Kidney tubule cell (primary cell): ENCODE measurements around the gene C5.
A peak's percentile ranks its signal among the peaks of the same experiment; 100 is the strongest.
"Not testable (repeated sequence)": the region's sequence is repeated elsewhere in the genome, so short reads cannot be mapped to it uniquely, and the experiment has no call there.

Experiments used
- DNase-seq: peaks from one replicate; pipeline ENCODE4 v3.0.0-alpha.2; 2018; ENCODE audit warnings: low spot score

C5 gene

GRCh38 chr9:120979797-120980196 is 70.3 kb downstream of the C5 start:
- DNase-seq, result no peak

DNA sequence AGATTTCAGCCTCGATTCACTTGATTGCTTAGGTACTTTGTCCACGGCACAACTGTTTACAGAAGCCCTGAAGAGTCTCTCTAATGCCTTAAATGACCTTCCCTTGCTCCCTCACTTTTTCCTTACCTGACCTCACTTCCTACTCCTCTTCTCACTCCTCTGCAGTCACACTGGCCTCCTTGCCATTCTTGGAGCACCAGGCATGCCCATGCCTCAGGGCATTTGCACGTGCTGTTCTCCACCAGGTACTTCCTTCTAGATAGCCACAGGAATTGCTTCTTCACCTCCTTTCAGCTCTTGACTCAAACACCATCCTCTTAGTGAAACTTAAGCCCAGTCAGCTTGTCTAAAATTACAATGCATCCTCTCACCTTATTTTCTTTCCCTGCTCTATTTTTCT is 71.1 kb downstream of the C5 start:
- peak; percentile 4 for DNase-seq

DNA sequence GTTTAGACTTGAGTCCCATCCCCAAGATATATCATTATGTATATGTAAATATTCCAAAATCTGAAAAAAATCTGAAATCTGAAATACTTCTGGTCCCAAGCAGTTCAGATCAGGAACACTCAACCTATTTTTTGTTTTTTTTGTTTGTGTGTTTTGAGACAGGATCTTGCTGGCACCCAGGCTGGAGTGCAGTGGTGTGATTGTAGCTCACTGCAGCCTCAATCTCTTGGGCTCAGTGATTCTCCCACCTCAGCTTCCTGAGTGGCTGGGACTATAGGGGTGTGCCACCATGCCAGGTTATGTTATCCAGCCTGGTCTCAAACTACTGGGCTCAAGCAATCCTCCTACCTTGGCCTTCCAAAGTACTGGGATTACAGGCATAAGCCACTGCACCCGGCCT is 72.8 kb downstream of the C5 start:
- no peak for DNase-seq

DNA sequence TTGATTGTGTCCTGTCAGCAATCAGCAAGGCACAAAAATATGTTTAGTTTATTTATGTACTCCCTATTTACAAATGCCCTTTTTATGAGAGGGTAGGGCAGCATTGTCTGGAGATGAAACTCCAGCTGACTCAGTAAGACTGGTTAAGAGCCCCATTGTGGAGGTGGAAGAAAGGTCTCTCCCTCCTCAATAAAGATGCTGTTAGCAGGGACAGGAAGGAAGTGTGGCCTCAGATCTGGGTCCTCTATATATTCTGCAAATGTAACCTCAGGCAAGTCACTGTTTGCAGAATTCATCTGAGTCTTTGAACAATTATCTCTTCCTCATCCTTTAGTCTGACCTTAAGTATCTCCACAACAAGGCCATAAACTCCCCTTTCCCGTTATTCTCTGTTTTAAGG is 75.2 kb downstream of the C5 start:
- DNase-seq, result no peak

GRCh38 chr9:120974181-120974580 is 75.9 kb downstream of the C5 start:
- DNase-seq, result no peak

DNA sequence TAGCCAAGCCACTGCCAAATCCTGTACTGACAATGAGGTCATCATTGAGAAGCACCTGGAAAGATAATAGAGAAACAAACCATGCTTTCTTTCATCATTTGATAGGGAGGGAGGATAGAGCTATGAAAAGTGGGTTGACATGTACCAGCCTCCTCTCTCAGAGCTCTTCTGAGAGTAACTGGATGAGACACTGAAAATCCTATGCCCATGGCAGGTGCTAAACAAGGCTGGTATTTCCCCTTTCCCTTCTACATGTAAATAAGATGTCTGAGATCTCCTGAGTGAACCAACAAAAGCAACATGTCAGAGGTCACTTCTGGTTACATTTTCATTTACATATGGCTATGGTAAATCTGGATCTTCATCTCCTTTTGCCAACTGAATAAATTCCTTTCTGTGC is 78.1 kb downstream of the C5 start:
- no peak for DNase-seq

GRCh38 chr9:120971471-120971870 is 78.6 kb downstream of the C5 start:
- not testable (repeated sequence) for DNase-seq

GRCh38 chr9:120970244-120970643 is 79.8 kb downstream of the C5 start:
- no peak for DNase-seq

- no peak for DNase-seq
Measured at GRCh38 chr9:120966013-120966369, 84.1 kb downstream of the C5 start.

DNA sequence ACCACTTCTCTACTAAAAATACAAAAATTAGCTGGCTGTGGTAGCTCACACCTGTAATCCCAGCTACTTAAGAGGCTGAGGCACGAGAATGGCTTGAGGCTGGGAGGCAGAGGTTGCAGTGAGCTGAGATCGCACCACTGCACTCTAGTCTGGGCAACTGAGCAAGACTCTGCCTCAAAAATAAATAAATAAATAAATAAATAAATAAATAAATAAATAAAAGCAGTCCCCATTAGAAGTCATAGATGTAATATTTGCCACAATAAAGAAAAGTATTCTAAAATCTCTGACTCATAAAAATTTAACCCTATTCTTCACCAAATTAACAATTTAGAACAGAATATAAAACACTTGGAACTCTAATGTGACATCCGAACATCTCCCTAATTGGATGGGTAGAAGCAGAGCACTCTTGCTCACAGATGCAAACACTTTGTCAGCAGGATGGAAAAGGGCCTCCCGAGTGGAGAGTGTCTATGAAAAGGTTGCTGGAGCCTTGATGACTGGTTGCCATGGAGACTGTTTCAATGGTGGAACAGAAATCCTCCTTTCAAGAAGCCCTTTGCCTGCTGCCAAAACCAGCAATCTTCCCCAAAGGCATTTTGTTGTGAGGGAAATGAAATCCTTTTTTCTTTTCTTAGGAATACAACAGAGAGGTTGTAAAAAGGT is 84.6 kb downstream of the C5 start:
- DNase-seq, result no peak

- no peak for DNase-seq
Measured at GRCh38 chr9:120961936-120962335, 88.1 kb downstream of the C5 start.

DNA sequence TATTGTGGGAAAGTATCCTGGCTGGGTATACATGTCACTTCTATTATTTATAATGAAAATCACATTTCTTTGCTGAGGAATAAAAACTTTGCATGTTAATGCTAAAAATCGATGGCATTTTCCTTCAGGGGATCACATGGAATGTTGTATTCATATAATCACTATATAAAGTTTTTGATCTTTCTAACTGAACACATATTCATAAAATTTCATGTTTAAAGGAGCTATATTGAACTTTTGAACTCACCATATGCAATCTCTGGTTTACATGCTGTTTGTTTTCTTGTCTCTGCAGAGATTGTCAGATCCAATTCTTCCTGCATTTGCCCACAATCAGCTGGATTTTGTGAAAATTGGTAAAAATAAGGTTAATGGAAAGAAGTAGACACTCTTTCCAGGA is 90.1 kb downstream of the C5 start:
- DNase-seq, result no peak

DNA sequence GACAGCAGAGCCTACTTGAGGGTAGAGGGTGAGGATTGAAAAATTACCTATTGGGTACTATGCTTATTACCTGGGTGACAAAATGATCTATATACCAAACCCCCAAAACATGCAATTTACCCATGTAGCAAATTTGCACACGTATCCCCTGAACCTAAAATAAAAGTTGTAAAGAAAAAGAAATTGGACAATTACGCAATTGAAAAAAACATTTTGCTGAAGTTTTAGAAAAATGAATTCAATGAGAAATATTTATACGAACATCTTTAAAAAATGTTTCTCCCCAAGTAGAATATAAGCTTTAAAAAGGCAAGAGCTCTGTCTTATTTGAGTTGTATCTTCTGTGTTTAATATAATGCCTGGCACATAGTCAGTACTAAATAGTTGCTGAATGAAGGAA is 93.2 kb downstream of the C5 start:
- no peak for DNase-seq

DNA sequence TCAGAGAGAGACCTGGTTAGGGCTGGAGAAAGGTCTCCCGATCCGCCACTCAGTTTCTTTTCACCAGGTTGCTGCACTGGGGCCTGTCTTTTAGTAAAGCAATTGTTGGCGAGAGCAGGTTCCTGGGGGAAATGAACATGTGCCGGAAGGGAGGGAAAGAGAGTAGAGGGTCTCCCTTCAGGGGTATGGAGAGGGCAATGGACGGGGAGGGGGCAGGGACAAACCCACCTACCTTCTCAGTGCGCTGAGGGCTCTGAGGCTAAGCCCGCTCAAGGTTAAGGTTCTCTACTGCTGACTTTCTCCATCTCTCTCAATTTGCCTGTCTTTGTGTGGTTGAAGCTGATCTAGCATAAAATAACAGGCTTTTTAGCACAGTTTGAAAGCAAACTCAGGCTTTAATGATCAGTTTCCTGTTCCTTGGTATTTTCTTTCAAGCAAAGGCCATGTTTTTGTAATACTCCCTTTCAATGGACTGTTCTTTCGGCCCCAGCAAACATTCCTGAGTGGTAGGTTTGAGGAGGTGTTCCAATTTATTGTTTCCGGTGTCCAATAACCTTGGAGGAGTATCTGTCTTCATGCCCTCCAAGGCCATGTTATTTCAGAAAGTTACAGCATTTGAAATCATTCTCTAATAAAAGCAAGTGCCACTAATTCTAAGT is 98.0 kb downstream of the C5 start:
- DNase-seq, result no peak

DNA sequence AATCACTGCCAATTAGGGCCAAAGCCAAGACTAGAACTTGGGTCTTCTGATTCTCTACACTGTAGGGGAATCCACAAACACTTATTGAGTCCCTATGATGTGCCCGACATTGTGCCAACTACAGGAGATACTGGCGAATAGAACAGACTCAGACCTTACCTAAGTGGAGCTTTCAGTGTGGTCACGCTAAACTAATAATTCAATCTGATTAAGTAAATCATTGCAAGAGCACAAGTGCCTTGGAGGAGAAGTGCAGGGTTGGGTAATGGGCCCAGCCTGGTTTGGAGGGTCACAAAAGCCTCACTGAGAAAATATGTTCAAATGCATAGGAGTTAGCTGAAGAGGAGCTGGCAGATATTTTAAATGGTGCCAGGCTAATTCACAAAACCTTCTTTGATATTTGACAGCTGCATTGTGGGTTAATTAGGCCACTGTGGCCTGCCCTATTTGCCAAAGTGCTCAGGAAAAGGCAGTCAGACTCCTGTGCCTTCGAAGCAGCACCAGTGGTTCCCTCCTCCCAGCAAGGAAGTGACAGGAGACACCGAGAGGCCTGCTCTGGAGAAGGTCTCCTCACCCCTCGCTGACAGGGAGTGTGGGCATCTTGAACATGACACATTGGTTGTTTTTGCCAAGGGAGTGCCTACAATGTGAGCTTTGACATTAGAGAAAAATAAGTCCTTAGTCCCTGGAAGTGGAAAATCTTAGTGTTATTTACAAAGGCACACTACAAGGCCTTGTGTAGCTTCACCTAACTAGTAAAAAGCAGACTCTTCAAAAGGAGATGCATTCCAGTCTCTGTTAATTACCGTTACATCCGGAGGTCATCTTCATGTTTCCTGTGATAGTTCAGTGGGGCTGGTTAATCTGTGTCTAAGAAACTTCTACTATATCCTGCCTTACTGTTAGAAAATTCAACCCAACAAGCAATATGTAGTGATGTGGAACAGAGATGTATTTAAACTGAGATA is 99.4 kb downstream of the C5 start:
- DNase-seq, result peak; percentile 53

GRCh38 chr9:120949290-120949689 is 100.8 kb downstream of the C5 start:
- no peak for DNase-seq

GRCh38 chr9:120948824-120949223 is 101.3 kb downstream of the C5 start:
- no peak for DNase-seq

- no peak for DNase-seq
Measured at GRCh38 chr9:120947222-120947621, 102.9 kb downstream of the C5 start.

- DNase-seq, result no peak
Measured at GRCh38 chr9:120946259-120946658, 103.8 kb downstream of the C5 start.

- DNase-seq, result no peak
Measured at GRCh38 chr9:120944948-120945347, 105.1 kb downstream of the C5 start.

DNA sequence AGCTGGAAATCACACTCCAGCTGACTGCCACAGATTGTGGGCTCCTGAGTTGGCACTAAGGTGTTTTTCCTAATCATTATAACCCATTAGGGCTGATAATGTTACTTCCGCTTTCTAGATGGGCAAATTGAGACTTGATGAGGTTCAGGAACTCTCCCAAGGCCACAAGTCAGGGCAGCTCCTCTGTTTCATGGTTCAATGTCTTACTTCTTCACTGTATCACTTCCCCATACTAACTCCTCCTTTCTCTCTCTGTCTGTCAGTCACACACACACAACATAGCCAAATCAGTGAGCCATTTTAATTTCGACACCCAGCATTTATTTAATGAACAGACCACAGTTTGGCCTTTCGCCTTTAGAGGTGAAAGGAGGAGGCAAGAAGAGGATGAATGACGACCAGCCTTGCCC is 105.6 kb downstream of the C5 start:
- no peak for DNase-seq

DNA sequence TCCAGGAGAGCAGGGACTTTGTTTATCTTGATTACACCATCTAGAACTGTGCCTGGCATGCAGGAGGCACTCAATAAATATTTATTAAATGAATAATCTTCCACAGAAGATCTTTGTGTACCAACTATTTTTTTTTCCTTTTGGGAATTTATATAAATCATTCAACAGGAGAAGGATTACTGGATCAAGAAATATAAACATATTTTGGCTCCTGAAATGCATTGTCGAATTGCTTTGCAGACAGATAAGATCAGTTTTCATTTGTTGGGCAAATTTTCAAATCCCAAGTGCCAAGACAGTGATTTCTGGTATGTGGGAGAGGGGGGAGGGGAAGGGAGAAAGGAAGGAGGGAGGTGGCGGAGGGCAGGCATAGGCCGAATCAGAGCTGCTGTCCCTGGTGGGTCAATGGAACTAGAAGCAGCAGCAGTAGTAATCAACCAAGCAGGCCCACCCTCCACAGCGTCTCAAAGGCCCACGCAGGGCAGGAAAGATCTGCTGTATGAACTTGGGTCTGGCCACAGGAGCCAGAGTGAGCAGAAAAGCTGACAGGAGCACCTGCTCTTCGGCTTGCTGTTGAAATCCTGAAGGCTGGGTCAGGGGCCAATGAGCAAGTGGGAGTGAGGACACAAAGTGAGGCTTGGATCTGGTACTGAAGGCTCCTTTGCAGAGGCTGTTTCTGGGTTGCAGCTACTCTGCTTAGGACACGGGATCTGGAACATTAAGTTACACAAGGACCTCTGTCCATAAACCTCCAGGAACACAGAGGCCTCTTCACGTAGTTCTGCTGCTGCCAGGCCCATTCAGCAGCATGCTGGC is 107.7 kb downstream of the C5 start:
- DNase-seq, result no peak
